Vagina (tissue), 2 donors: ENCODE measurements around the gene DNAH9. TPM values are rescaled to one million over a fixed set of nuclear protein-coding genes. Genes with fewer than 3 reads are reported as not detected.

ENCODE experiments used
- DNase-seq, 2 donors: peaks; one replicate each; pipeline ENCODE4 v3.0.0-alpha.2; 2017; ENCODE audit errors: extremely low spot score in 2 of 2
- H3K27ac ChIP-seq: fragments of 200-600 bp; sonication (generic); one replicate; pipeline ENCODE4 v1.5.1; 2019
- H3K27me3 ChIP-seq: fragments of 200-600 bp; sonication (generic); one replicate; pipeline ENCODE4 v1.5.1; 2019
- H3K36me3 ChIP-seq, 2 donors: fragments of 200-600 bp; sonication (generic); one replicate each; pipeline ENCODE4 v1.5.1; 2017 to 2019
- H3K4me1 ChIP-seq: fragments of 200-600 bp; sonication (generic); one replicate; pipeline ENCODE4 v1.5.1; 2019
- H3K4me3 ChIP-seq, 2 donors: fragments of 200-600 bp; sonication (generic); 1 replicate in 1 of 2; 2 replicates in 1 of 2; pipeline ENCODE4 v1.5.1; 2016 to 2019
- H3K9me3 ChIP-seq: fragments of 200-600 bp; sonication (generic); one replicate; pipeline ENCODE4 v1.5.1; 2019
- POLR2A ChIP-seq, 2 donors: fragments of 450-650 bp; IDR thresholded peaks; one replicate each; pipeline ENCODE4 v1.6.1; 2017; ENCODE audit warnings: antibody characterized with exemption in 2 of 2, mild to moderate bottlenecking in 2 of 2, moderate library complexity in 2 of 2
- POLR2AphosphoS5 ChIP-seq, 2 donors: sonication (generic); formaldehyde crosslinking; IDR thresholded peaks; one replicate each; pipeline ENCODE4 v1.9.0; 2017; ENCODE audit warnings: antibody characterized with exemption in 2 of 2, mild to moderate bottlenecking in 2 of 2, low read depth in 1 of 2; ENCODE audit not compliant: insufficient read depth in 1 of 2
- intact Hi-C: fragments of 100-400 bp; cut with DNase I; formaldehyde crosslinking; loops from one replicate; pipeline ENCODE4 v1.15.1; 2023
- total RNA-seq: library from RNA; depleted of rRNA; stranded (reverse); fragments of >200 nt; gene quantifications from one replicate; pipeline ENCODE4 v1.2.3, GENCODE V29; 2016
- TF ChIP-seq, protein P1 (sequence below), 3 experiments: fragments of 450-650 bp in 2 of 3; fragments of 200-600 bp in 1 of 3; sonication (generic) in 1 of 3; IDR thresholded peaks; one replicate each; pipeline ENCODE4 v1.5.1; 2017 to 2019; ENCODE audit warnings: antibody characterized with exemption in 3 of 3, mild to moderate bottlenecking in 2 of 3, moderate library complexity in 2 of 3

DNAH9 gene
- total RNA-seq, 1 donor from 2014 or later = not detected

DNA sequence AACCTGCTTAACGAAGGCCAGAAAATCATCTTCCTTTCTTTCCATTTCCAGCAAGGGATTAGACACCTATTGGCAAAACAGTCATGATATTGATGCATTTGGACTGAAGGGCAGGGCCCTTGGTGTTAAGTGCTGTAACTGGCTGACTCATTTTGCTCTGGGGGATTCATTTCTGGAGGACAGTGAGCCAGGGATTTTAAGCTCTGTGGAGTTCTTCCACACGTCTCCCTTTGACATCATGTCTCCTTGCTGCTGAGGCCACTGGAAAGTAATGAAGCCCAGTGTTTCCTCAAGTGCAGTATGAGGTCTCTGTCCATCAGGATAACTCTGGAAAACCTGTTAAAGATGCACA lies 42.2 kb downstream of the DNAH9 start:
- Histone ChIP-seq H3K27ac (no peak overlapping the region), H3K4me3 (no peak overlapping the region), H3K27me3 (no peaks in the 10 kb centered on the region), H3K4me1 (no peaks in the 10 kb centered on the region), H3K9me3 (no peaks in the 10 kb centered on the region), H3K36me3 (no peaks in the 10 kb centered on the region)
- no peak for TF ChIP-seq POLR2A (IDR thresholded peaks at IDR 0.05)
- TF ChIP-seq POLR2AphosphoS5 (IDR thresholded peaks at IDR 0.05; ENCODE audit: insufficient read depth in 1 of 2, low read depth in 1 of 2) = no peak
- TF ChIP-seq, protein P1, sequence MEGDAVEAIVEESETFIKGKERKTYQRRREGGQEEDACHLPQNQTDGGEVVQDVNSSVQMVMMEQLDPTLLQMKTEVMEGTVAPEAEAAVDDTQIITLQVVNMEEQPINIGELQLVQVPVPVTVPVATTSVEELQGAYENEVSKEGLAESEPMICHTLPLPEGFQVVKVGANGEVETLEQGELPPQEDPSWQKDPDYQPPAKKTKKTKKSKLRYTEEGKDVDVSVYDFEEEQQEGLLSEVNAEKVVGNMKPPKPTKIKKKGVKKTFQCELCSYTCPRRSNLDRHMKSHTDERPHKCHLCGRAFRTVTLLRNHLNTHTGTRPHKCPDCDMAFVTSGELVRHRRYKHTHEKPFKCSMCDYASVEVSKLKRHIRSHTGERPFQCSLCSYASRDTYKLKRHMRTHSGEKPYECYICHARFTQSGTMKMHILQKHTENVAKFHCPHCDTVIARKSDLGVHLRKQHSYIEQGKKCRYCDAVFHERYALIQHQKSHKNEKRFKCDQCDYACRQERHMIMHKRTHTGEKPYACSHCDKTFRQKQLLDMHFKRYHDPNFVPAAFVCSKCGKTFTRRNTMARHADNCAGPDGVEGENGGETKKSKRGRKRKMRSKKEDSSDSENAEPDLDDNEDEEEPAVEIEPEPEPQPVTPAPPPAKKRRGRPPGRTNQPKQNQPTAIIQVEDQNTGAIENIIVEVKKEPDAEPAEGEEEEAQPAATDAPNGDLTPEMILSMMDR (IDR thresholded peaks at IDR 0.05) = no peak
- intact Hi-C loops = no loop called here
- peak; percentile 19 to 58 for DNase-seq

DNA sequence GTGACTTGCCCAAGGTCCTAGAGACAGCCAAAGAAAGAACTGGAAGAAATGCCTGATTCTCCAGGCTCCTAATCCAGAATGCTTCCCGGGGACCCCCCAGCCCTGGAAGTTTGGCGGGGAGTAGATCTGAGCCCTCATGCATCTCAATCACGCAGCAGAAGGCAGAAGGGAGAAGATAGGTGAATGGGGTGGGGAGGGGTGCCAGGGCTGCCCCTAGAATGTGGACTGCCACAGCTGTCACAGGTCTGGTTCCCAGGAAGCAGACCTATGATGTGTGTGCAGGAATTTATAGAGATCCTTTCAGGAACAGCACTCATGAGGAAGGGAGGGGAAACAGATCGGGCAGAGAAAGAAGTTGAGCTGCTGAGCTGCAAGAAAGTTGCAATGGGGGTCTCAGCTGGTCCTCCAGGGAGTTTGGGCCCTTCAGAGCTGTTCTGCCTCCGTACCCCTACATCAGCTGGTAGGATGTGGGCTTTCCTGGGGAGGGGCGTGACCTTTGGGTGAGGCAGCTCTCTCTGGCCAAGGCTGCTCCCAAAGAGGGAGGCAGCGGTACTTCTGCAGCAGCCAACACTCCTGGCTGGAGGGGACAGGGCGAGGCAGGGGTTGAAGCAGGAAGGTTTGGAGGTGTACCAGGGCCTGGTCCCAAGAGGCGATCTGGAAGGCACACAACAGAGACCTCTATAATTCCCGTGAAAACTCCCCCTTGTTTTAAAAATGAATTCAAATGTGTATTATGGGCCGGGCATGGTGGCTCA lies 43.4 kb downstream of the DNAH9 start:
- intact Hi-C loops = no loop called here

DNA sequence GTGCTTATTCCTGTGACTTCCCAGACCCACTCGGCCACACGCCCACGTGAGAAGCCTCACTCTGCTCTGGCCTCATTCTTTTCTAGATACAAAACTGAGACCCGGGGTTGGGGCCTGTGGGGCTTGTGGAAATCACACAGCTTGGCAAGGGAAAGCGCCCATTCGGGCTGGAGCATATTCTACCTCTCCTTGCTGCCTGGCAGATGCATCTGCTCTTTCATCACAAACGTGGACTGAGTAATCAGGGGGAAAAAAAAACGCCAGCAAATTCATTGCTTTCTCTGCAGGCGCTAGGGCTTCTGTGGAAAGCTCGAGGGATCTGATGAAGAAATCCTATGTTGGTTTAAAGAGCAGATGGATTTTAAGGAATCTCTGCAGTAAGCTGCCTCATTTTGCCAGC lies 44.4 kb downstream of the DNAH9 start:
- H3K4me1 ChIP-seq = no peaks in the 10 kb centered on the region
- no peaks in the 10 kb centered on the region for H3K27me3 ChIP-seq
- H3K9me3 ChIP-seq = no peaks in the 10 kb centered on the region
- H3K27ac ChIP-seq = no peak overlapping the region
- no peak for TF ChIP-seq POLR2A (IDR thresholded peaks at IDR 0.05)
- TF ChIP-seq, protein P1 (IDR thresholded peaks at IDR 0.05) = no peak
- no peak for TF ChIP-seq POLR2AphosphoS5 (IDR thresholded peaks at IDR 0.05; ENCODE audit: insufficient read depth in 1 of 2, low read depth in 1 of 2)
- H3K4me3 ChIP-seq = no peak overlapping the region
- no peaks in the 10 kb centered on the region for H3K36me3 ChIP-seq
- DNase-seq = peak in 1 of 2 donors; percentile 64
- intact Hi-C loops = no loop called here

More for the DNA sequence above, 43.4 kb downstream of the DNAH9 start:
- peak; percentile 16 to 91 for DNase-seq
- Histone ChIP-seq H3K27me3 (no peaks in the 10 kb centered on the region), H3K27ac (no peak overlapping the region), H3K36me3 (no peaks in the 10 kb centered on the region), H3K9me3 (no peaks in the 10 kb centered on the region), H3K4me1 (no peaks in the 10 kb centered on the region), H3K4me3 (no peak overlapping the region)
- no peak for TF ChIP-seq POLR2A (IDR thresholded peaks at IDR 0.05)
- TF ChIP-seq POLR2AphosphoS5 (IDR thresholded peaks at IDR 0.05; ENCODE audit: insufficient read depth in 1 of 2, low read depth in 1 of 2) = no peak
- TF ChIP-seq, protein P1 (IDR thresholded peaks at IDR 0.05) = no peak

DNA sequence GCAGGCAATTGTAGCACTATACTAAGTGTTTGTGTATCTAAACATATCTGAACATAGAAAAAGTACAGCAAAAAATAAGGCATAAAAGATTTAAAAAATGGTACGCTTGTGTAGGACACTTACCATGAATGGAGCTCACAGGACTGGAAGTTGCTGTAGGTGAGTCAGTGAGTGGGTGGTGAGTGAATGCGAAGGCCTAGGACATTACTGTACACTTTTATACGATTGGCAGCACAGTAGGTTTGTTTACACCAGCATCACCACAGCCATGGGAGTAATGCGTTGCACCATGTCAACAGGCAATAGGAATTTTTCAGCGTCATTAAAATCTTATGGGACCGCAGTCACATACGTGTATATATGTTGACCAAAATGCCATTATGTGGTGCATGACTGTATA lies 45.6 kb downstream of the DNAH9 start:
- Histone ChIP-seq H3K27ac (no peak overlapping the region), H3K9me3 (no peaks in the 10 kb centered on the region), H3K4me1 (no peaks in the 10 kb centered on the region), H3K27me3 (no peaks in the 10 kb centered on the region), H3K4me3 (no peak overlapping the region), H3K36me3 (no peaks in the 10 kb centered on the region)
- DNase-seq = peak in 1 of 2 donors; percentile 46
- TF ChIP-seq, protein P1 (IDR thresholded peaks at IDR 0.05) = no peak
- TF ChIP-seq POLR2AphosphoS5 (IDR thresholded peaks at IDR 0.05; ENCODE audit: insufficient read depth in 1 of 2, low read depth in 1 of 2) (no peak), POLR2A (IDR thresholded peaks at IDR 0.05) (no peak)
- intact Hi-C loops = no loop called here
